IMR-90 (cell line): Measurements from ENCODE around the gene SLC12A8. TPM values are rescaled to one million over a fixed set of nuclear protein-coding genes. Genes with fewer than 3 reads are reported as not detected.

Experiments used
- ATAC-seq: fragments of 200-7000 bp; cut with Tn5 transposase; 2 replicates; pipeline ENCODE4 v1.9.1; 2020; ENCODE audit warnings: low read depth, mild to moderate bottlenecking, moderate library complexity
- BruUV-seq: library from RNA; stranded (reverse); fragments of 400-500 nt; replicated peaks from 2 replicates; lab custom pipeline; 2021; lab: Mats Ljungman, UMichigan
- CTCF ChIA-PET: fragments of 300-600 bp; formaldehyde crosslinking; extraction: SDS; loops from one replicate; lab custom pipeline; 2021; ENCODE audit warnings: antibody characterized with exemption; lab: Yijun Ruan, JAX
- POLR2A ChIA-PET: fragments of 300-600 bp; sonication (Branson Sonifier 250); formaldehyde crosslinking; loops from one replicate; lab custom pipeline; 2022; ENCODE audit warnings: antibody characterized with exemption; ENCODE audit not compliant: unreplicated experiment; lab: Charles Lee
- DNase-seq: peaks from one replicate; pipeline ENCODE4 v3.0.0; 2013
- H2AFZ ChIP-seq: replicated peaks from 2 replicates; pipeline ENCODE3; 2013; ENCODE audit warnings: low read length, mild to moderate bottlenecking; ENCODE audit not compliant: poor library complexity
- H2AK5ac ChIP-seq: 2 replicates; pipeline ENCODE4 v1.6.1; 2013; ENCODE audit warnings: low read depth, low read length, inconsistent platforms
- H2AK9ac ChIP-seq: replicated peaks from 2 replicates; pipeline ENCODE3; 2013; ENCODE audit warnings: mild to moderate bottlenecking, low read depth, low read length, moderate library complexity; ENCODE audit not compliant: poor library complexity
- H2BK120ac ChIP-seq: 2 replicates; pipeline ENCODE4 v1.6.1; 2013; ENCODE audit warnings: low read depth, low read length, inconsistent platforms
- H2BK15ac ChIP-seq: 3 replicates; pipeline ENCODE4 v1.6.1; 2013; ENCODE audit warnings: low read depth, low read length, inconsistent platforms
- H2BK20ac ChIP-seq: 2 replicates; pipeline ENCODE4 v1.6.1; 2013; ENCODE audit warnings: low read depth, mild to moderate bottlenecking, inconsistent platforms, low read length, moderate library complexity
- H2BK5ac ChIP-seq: 2 replicates; pipeline ENCODE4 v1.6.1; 2013; ENCODE audit warnings: mild to moderate bottlenecking, low read depth, low read length, inconsistent platforms; ENCODE audit not compliant: poor library complexity, severe bottlenecking
- H3K14ac ChIP-seq: replicated peaks from 2 replicates; pipeline ENCODE4 v1.6.1; 2013; ENCODE audit warnings: low read depth, low read length, inconsistent platforms
- H3K18ac ChIP-seq: 2 replicates; pipeline ENCODE4 v1.6.1; 2013; ENCODE audit warnings: low read depth, low read length, control low read depth
- H3K23ac ChIP-seq: 2 replicates; pipeline ENCODE4 v1.6.1; 2013; ENCODE audit warnings: low read depth, low read length, inconsistent platforms
- H3K27ac ChIP-seq: 2 replicates; pipeline ENCODE4 v1.5.1; 2013; ENCODE audit warnings: mild to moderate bottlenecking, control low read depth, low read length; ENCODE audit not compliant: insufficient read depth
- H3K27me3 ChIP-seq: 2 replicates; pipeline ENCODE4 v1.6.1; 2013; ENCODE audit warnings: low read length; ENCODE audit not compliant: control insufficient read depth, insufficient read depth
- H3K36me3 ChIP-seq: 2 replicates; pipeline ENCODE4 v1.6.1; 2013; ENCODE audit warnings: low read length, mixed read lengths; ENCODE audit not compliant: control insufficient read depth, insufficient read depth
- H3K4ac ChIP-seq: 2 replicates; pipeline ENCODE4 v1.6.1; 2013; ENCODE audit warnings: low read depth, low read length, inconsistent platforms
- H3K4me1 ChIP-seq: 2 replicates; pipeline ENCODE4 v1.6.1; 2013; ENCODE audit warnings: low read length, mixed read lengths; ENCODE audit not compliant: control insufficient read depth, insufficient read depth
- H3K4me2 ChIP-seq: 2 replicates; pipeline ENCODE4 v1.6.1; 2013; ENCODE audit warnings: low read depth, mild to moderate bottlenecking, control low read depth, low read length, moderate library complexity
- H3K4me3 ChIP-seq: 2 replicates; pipeline ENCODE4 v1.5.1; 2013; ENCODE audit warnings: low read depth, mild to moderate bottlenecking, control low read depth, low read length, moderate library complexity; ENCODE audit not compliant: insufficient read depth
- H3K56ac ChIP-seq: 2 replicates; pipeline ENCODE4 v1.6.1; 2013; ENCODE audit warnings: low read length, inconsistent platforms; ENCODE audit not compliant: insufficient read depth; ENCODE audit errors: extremely low read depth
- H3K79me1 ChIP-seq, 2 experiments: 2 replicates each; pipeline ENCODE4 v1.6.1; 2013; ENCODE audit warnings: low read length in 2 of 2, inconsistent platforms in 1 of 2, low read depth in 1 of 2
- H3K9ac ChIP-seq: 2 replicates; pipeline ENCODE4 v1.6.1; 2013; ENCODE audit warnings: low read depth, low read length, control low read depth
- H3K9me1 ChIP-seq: 2 replicates; pipeline ENCODE4 v1.6.1; 2013; ENCODE audit warnings: low read length, inconsistent platforms; ENCODE audit not compliant: insufficient read depth
- H3K9me3 ChIP-seq: 2 replicates; pipeline ENCODE4 v1.6.1; 2013; ENCODE audit warnings: low read length; ENCODE audit not compliant: control insufficient read depth, insufficient read depth
- H4K20me1 ChIP-seq: 2 replicates; pipeline ENCODE4 v1.6.1; 2013; ENCODE audit warnings: low read length, inconsistent platforms; ENCODE audit not compliant: insufficient read depth
- H4K5ac ChIP-seq: 2 replicates; pipeline ENCODE4 v1.6.1; 2013; ENCODE audit warnings: mild to moderate bottlenecking, low read depth, low read length, control low read depth
- H4K8ac ChIP-seq, 2 experiments: 2 replicates each; pipeline ENCODE4 v1.6.1; 2013; ENCODE audit warnings: low read depth in 2 of 2, low read length in 2 of 2, control low read depth in 1 of 2, inconsistent platforms in 1 of 2
- H4K91ac ChIP-seq: 2 replicates; pipeline ENCODE4 v1.6.1; 2013; ENCODE audit warnings: low read depth, low read length, inconsistent platforms; ENCODE audit not compliant: insufficient read depth
- CEBPB ChIP-seq: IDR thresholded peaks from 2 replicates; pipeline ENCODE4 v1.6.1; 2012; ENCODE audit warnings: low read depth, low read length, improper control_type of control experiment
- MAFK ChIP-seq: IDR thresholded peaks from 2 replicates; pipeline ENCODE4 v1.6.1; 2012; ENCODE audit warnings: low read depth, low read length, improper control_type of control experiment
- MXI1 ChIP-seq: IDR thresholded peaks from 2 replicates; pipeline ENCODE4 v1.6.1; 2012; ENCODE audit warnings: low read depth, mild to moderate bottlenecking, low read length, moderate library complexity, borderline replicate concordance
- RFX5 ChIP-seq: IDR thresholded peaks from 2 replicates; pipeline ENCODE4 v1.8.0; 2012; ENCODE audit warnings: low read depth, mild to moderate bottlenecking, low read length, moderate library complexity
- WGBS, 2 experiments: methylation state at CpG; one replicate each; pipeline versions ENCODE4 v1.1.5 to v1.1.7; 2013; ENCODE audit warnings: missing lambda C conversion rate in 2 of 2; ENCODE audit not compliant: insufficient read length in 1 of 2; ENCODE audit errors: extremely low coverage in 2 of 2; 5-methylcytosine and 5-hydroxymethylcytosine counted together
- dilution Hi-C: fragments of 300-500 bp; cut with HindIII; formaldehyde crosslinking; loops from one replicate; pipeline ENCODE4 v1.14.3; 2018; ENCODE audit warnings: low sequenced_read_pairs; ENCODE audit not compliant: unreplicated experiment
- in situ Hi-C: fragments of 300-500 bp; cut with MboI; formaldehyde crosslinking; loops from 3 replicates; pipeline ENCODE4 v1.14.3; 2019; ENCODE audit warnings: low sequenced_read_pairs, inconsistent platforms, mixed read lengths
- intact Hi-C: fragments of 100-400 bp; cut with micrococcal nuclease; formaldehyde crosslinking; loops from 2 replicates; pipeline ENCODE4 v1.10.0; 2022
- polyA plus RNA-seq, 3 experiments: library from polyadenylated mRNA; depleted of rRNA; stranded (reverse); fragments of >200 nt; gene quantifications; 2 replicates each; pipeline ENCODE4 v1.2.3, GENCODE V29; 2012; ENCODE audit warnings: low replicate concordance in 1 of 3
- total RNA-seq: library from RNA; depleted of rRNA; stranded (reverse); fragments of >200 nt; gene quantifications from 2 replicates; pipeline ENCODE4 v1.2.3, GENCODE V29; 2012
- TF ChIP-seq, protein P1 (sequence below): fragments of 150-350 bp; IDR thresholded peaks from 2 replicates; pipeline ENCODE4 v1.6.1; 2016; ENCODE audit warnings: low read depth, mild to moderate bottlenecking, low read length, moderate library complexity, borderline replicate concordance

The SLC12A8 gene
- total and polyA plus RNA-seq, 2 of the 4 experiments (the other 2 are of a cell fraction), result 2.2 to 4.3 TPM

DNA sequence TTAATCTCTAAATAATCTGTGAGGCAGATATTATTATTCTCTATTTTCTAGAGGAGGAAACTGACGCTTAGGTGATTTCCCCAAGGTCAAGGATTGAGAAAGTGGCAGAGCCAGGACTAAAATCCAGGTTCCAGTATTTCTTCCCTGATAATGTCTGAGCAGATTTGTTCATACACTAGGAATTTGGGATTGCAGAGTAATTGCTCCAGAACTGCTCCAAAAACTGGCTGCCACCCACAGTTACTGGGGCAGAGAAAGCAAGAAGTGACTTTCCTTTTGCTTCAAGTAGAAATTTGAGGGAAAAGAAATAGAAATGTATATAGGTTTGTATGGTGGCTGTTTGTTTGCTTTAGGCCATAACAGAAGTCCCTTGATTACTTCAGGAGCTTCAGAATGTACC, 60.6 kb downstream of the SLC12A8 start:
- H3K18ac ChIP-seq, result no peak overlapping the region; the same call in 1 of the 2 replicates
- H2BK15ac ChIP-seq, result no peak overlapping the region
- H3K4me1 ChIP-seq, result peaks cover 9% of the 10 kb centered on the region
- no peak overlapping the region for H2AFZ ChIP-seq
- no peaks in the 10 kb centered on the region for H4K20me1 ChIP-seq
- H3K9me1 ChIP-seq, result peaks cover 14% of the 10 kb centered on the region
- H4K5ac ChIP-seq, result no peak overlapping the region
- no peak overlapping the region for H2BK120ac ChIP-seq
- no peaks in the 10 kb centered on the region for H3K9me3 ChIP-seq
- no peak overlapping the region for H3K14ac ChIP-seq
- no peaks in the 10 kb centered on the region for H3K36me3 ChIP-seq
- no peak overlapping the region for H3K4ac ChIP-seq
- H4K91ac ChIP-seq, result no peak overlapping the region
- ATAC-seq (peak; percentile 28; the same call in 1 of the 2 replicates), DNase-seq (peak; percentile 41)
- no peak overlapping the region for H3K4me2 ChIP-seq
- TF ChIP-seq MAFK (no peak), MXI1 (no peak), RFX5 (no peak), CEBPB (peak; percentile 61)
- TF ChIP-seq, protein P1, sequence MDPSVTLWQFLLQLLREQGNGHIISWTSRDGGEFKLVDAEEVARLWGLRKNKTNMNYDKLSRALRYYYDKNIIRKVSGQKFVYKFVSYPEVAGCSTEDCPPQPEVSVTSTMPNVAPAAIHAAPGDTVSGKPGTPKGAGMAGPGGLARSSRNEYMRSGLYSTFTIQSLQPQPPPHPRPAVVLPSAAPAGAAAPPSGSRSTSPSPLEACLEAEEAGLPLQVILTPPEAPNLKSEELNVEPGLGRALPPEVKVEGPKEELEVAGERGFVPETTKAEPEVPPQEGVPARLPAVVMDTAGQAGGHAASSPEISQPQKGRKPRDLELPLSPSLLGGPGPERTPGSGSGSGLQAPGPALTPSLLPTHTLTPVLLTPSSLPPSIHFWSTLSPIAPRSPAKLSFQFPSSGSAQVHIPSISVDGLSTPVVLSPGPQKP, result no peak
- intact Hi-C loops, result no loop called here
- CTCF ChIA-PET, result no interaction called here
- H3K79me1 ChIP-seq, result no peaks in the 10 kb centered on the region
- no TSS peak for BruUV-seq
- H3K4me3 ChIP-seq, result no peak overlapping the region
- no peak overlapping the region for H3K23ac ChIP-seq
- H2BK5ac ChIP-seq, result no peak overlapping the region
- H3K27ac ChIP-seq, result no peak overlapping the region
- 100% methylated on average over 1 of the region's 1 CpG; no CpG with 5 or more reads in 1 of the 2 experiments for WGBS, 2 experiments
- in situ Hi-C loops, result no loop called here
- no peaks in the 10 kb centered on the region for H3K27me3 ChIP-seq
- no peak overlapping the region for H4K8ac ChIP-seq
- H2AK5ac ChIP-seq, result no peak overlapping the region
- no peak overlapping the region for H2AK9ac ChIP-seq
- POLR2A ChIA-PET, result no interaction called here
- dilution Hi-C loops, result no loop called here
- H2BK20ac ChIP-seq, result peak overlapping the region; percentile 24; the same call in 1 of the 2 replicates
- H3K9ac ChIP-seq, result no peak overlapping the region
- H3K56ac ChIP-seq, result no peak overlapping the region
